ENCODE data around the gene ZFYVE28. TPM values are rescaled to one million over a fixed set of nuclear protein-coding genes. Genes with fewer than 3 reads are reported as not detected.
"Not testable (repeated sequence)": the region's sequence is repeated elsewhere in the genome, so short reads cannot be mapped to it uniquely, and the experiment has no call there.

ZFYVE28 gene
- total RNA-seq (2014; rRNA removed; shearing (Covaris generic)) (8.9 and 9.6 TPM in 2 replicates), polyA plus RNA-seq (2016; fragmentation: Nextera tagmentation; extraction: Ambion mirVana) (4.6 and 4.8 TPM in 2 replicates)

GRCh38 chr4:2417765-2418649 is at the start of gene ZFYVE28:
TSS of gene ZFYVE28 (minus strand) at chr4:2418645. CDS start at chr4:2418323, 322 bp downstream.
- peaks cover 25% of the 10 kb centered on the region for H3K27me3 ChIP-seq (replicated peaks; ENCODE audit: insufficient read depth)
- TF ChIP-seq EZH2phosphoT487 (IDR thresholded peaks at IDR 0.05; ENCODE audit: insufficient read depth, low read depth) (no peak), EZH2 (IDR thresholded peaks at IDR 0.05; ENCODE audit: insufficient read depth, poor library complexity, severe bottlenecking) (no peak)
- H3K4me2 ChIP-seq (ENCODE audit: unreplicated experiment) = peak within 1 kb of the TSS; percentile 87
- H3K4me3 ChIP-seq = peak within 1 kb of the TSS; percentile 80
- peaks cover 23% of the 10 kb centered on the region for H3F3A ChIP-seq (ENCODE audit: insufficient read depth)
- peak within 1 kb of the TSS; percentile 85 for H2AFZ ChIP-seq
- H3K79me2 ChIP-seq (ENCODE audit: insufficient read depth) = no peaks in the 10 kb centered on the region
- H3K9ac ChIP-seq = peak within 1 kb of the TSS; percentile 75
- in situ Hi-C loops (cut with MboI) = no loop called here
- no peak within 1 kb of the TSS for H3K27ac ChIP-seq
- H3K4me1 ChIP-seq (ENCODE audit: insufficient read depth) = peaks cover 10% of the 10 kb centered on the region
- DNase-seq = peak; percentile 58
- H3K9me3 ChIP-seq (ENCODE audit: low read depth) = no peaks in the 10 kb centered on the region
- no peaks in the 10 kb centered on the region for H3K9me2 ChIP-seq (ENCODE audit: insufficient read depth)
- no peaks in the 10 kb centered on the region for H3K36me3 ChIP-seq (ENCODE audit: low read depth)
- 1% methylated on average over 56 to 70 of the region's 90 CpGs for WGBS, 2 experiments (ENCODE audit: low coverage in 1 of 2, low lambda C conversion rate in 2 of 2, missing lambda C conversion rate in 2 of 2)
- no peaks in the 10 kb centered on the region for H4K20me1 ChIP-seq (ENCODE audit: insufficient read depth)

GRCh38 chr4:2465544-2465943 is 47.1 kb upstream of the ZFYVE28 start:
- peaks cover 11% of the 10 kb centered on the region; the same call in 1 of the 2 replicates for H3K4me1 ChIP-seq (ENCODE audit: insufficient read depth)
- H3K9me3 ChIP-seq (ENCODE audit: low read depth) = not testable (repeated sequence)

GRCh38 chr4:2465032-2465431 is 46.6 kb upstream of the ZFYVE28 start:
- no peak overlapping the region for H3K4me3 ChIP-seq
- H3K27ac ChIP-seq = no peak overlapping the region
- in situ Hi-C loops (cut with MboI) = no loop called here
- H3F3A ChIP-seq (ENCODE audit: insufficient read depth) = peaks cover 3% of the 10 kb centered on the region
- H3K4me2 ChIP-seq (ENCODE audit: unreplicated experiment) = no peak overlapping the region
- H2AFZ ChIP-seq = no peak overlapping the region
- no peak for TF ChIP-seq EZH2 (IDR thresholded peaks at IDR 0.05; ENCODE audit: insufficient read depth, poor library complexity, severe bottlenecking)
- TF ChIP-seq EZH2phosphoT487 (IDR thresholded peaks at IDR 0.05; ENCODE audit: insufficient read depth, low read depth) = no peak
- H3K4me1 ChIP-seq (ENCODE audit: insufficient read depth) = 0 out of 2 replicates have a peak, but pooled peaks cover 6% of the 10 kb centered on the region
- no peaks in the 10 kb centered on the region for H3K9me3 ChIP-seq (ENCODE audit: low read depth)
- H3K36me3 ChIP-seq (ENCODE audit: low read depth) = no peaks in the 10 kb centered on the region
- peaks cover 33% of the 10 kb centered on the region for H3K79me2 ChIP-seq (ENCODE audit: insufficient read depth)
- 78 to 86% methylated on average over 6 of the region's 6 CpGs for WGBS, 2 experiments (ENCODE audit: low coverage in 1 of 2, low lambda C conversion rate in 2 of 2, missing lambda C conversion rate in 2 of 2)
- H3K9me2 ChIP-seq (ENCODE audit: insufficient read depth) = no peaks in the 10 kb centered on the region
- no peak overlapping the region for H3K9ac ChIP-seq
- no peaks in the 10 kb centered on the region for H3K27me3 ChIP-seq (replicated peaks; ENCODE audit: insufficient read depth)
- no peaks in the 10 kb centered on the region; the same call in 1 of the 2 replicates for H4K20me1 ChIP-seq (ENCODE audit: insufficient read depth)
- no peak for DNase-seq

More at GRCh38 chr4:2465544-2465943, 47.1 kb upstream of the ZFYVE28 start:
- H4K20me1 ChIP-seq (ENCODE audit: insufficient read depth); H2AFZ ChIP-seq; H3K27me3 ChIP-seq (replicated peaks; ENCODE audit: insufficient read depth); H3K36me3 ChIP-seq (ENCODE audit: low read depth); H3F3A ChIP-seq (ENCODE audit: insufficient read depth); H3K9ac ChIP-seq; H3K4me2 ChIP-seq (ENCODE audit: unreplicated experiment); H3K27ac ChIP-seq; DNase-seq; in situ Hi-C loops (cut with MboI); H3K9me2 ChIP-seq (ENCODE audit: insufficient read depth); H3K4me3 ChIP-seq: not testable (repeated sequence)
- peaks cover 38% of the 10 kb centered on the region for H3K79me2 ChIP-seq (ENCODE audit: insufficient read depth)

- TF ChIP-seq EZH2phosphoT487 (IDR thresholded peaks at IDR 0.05; ENCODE audit: insufficient read depth, low read depth) = no peak
- no peak for TF ChIP-seq EZH2 (IDR thresholded peaks at IDR 0.05; ENCODE audit: insufficient read depth, poor library complexity, severe bottlenecking)
- Histone ChIP-seq H3K27me3 (replicated peaks; ENCODE audit: insufficient read depth) (no peaks in the 10 kb centered on the region), H3K4me3 (peak overlapping the region; percentile 70), H3K79me2 (ENCODE audit: insufficient read depth) (peaks cover 17% of the 10 kb centered on the region), H3K4me2 (ENCODE audit: unreplicated experiment) (peak overlapping the region; percentile 81), H3K36me3 (ENCODE audit: low read depth) (no peaks in the 10 kb centered on the region), H3K4me1 (ENCODE audit: insufficient read depth) (0 out of 2 replicates have a peak, but pooled peaks cover 6% of the 10 kb centered on the region), H3K9me2 (ENCODE audit: insufficient read depth) (no peaks in the 10 kb centered on the region), H3K27ac (no peak overlapping the region), H2AFZ (peak overlapping the region; percentile 75), H4K20me1 (ENCODE audit: insufficient read depth) (no peaks in the 10 kb centered on the region), H3K9me3 (ENCODE audit: low read depth) (no peaks in the 10 kb centered on the region), H3K9ac (peak overlapping the region; percentile 62), H3F3A (ENCODE audit: insufficient read depth) (no peaks in the 10 kb centered on the region)
- peak; percentile 23 for DNase-seq
- in situ Hi-C loops (cut with MboI) = no loop called here
- WGBS, 2 experiments (ENCODE audit: low coverage in 1 of 2, low lambda C conversion rate in 2 of 2, missing lambda C conversion rate in 2 of 2) = 35 to 42% methylated on average over 27 to 32 of the region's 35 CpGs
Observed at GRCh38 chr4:2462992-2463762, 44.7 kb upstream of the ZFYVE28 start.
